Thyroid gland (tissue), 4 donors: ENCODE measurements around the gene PNKD. TPM values are rescaled to one million over a fixed set of nuclear protein-coding genes. Genes with fewer than 3 reads are reported as not detected.
A peak's percentile ranks its signal among the peaks of the same experiment; 100 is the strongest.

Experiments
- DNase-seq, 2 donors: peaks; one replicate each; pipeline ENCODE4 v3.0.0-alpha.2; 2019
- H3K27ac ChIP-seq, 3 donors: fragments of 200-600 bp; sonication (generic); 1 replicate in 2 of 3; 2 replicates in 1 of 3; pipeline ENCODE4 v1.5.1; 2016 to 2019; ENCODE audit warnings: mild to moderate bottlenecking in 1 of 3, moderate library complexity in 1 of 3
- H3K27me3 ChIP-seq: fragments of 200-600 bp; sonication (generic); one replicate; pipeline ENCODE4 v1.5.1; 2019
- H3K36me3 ChIP-seq, 2 donors: fragments of 200-600 bp; sonication (generic); one replicate each; pipeline ENCODE4 v1.5.1; 2016 to 2019
- H3K4me1 ChIP-seq, 2 donors: fragments of 200-600 bp; sonication (generic); one replicate each; pipeline ENCODE4 v1.5.1; 2017 to 2019
- H3K4me3 ChIP-seq, 3 donors: fragments of 200-600 bp; sonication (generic); replicated peaks in 1 of 3; 1 replicate in 2 of 3; 2 replicates in 1 of 3; pipeline ENCODE4 v1.5.1; 2016; ENCODE audit warnings: mild to moderate bottlenecking in 1 of 3
- H3K9me3 ChIP-seq: fragments of 200-600 bp; sonication (generic); one replicate; pipeline ENCODE4 v1.5.1; 2017
- CTCF ChIP-seq, 6 experiments: fragments of 200-600 bp in 3 of 6; fragments of 450-650 bp in 3 of 6; sonication (generic) in 3 of 6; IDR thresholded peaks; one replicate each; pipeline ENCODE4 v1.5.1; 2016 to 2019; ENCODE audit warnings: antibody characterized with exemption in 6 of 6, mild to moderate bottlenecking in 2 of 6, inconsistent platforms in 1 of 6, moderate library complexity in 1 of 6
- POLR2A ChIP-seq, 2 donors: fragments of 450-650 bp; IDR thresholded peaks; one replicate each; pipeline ENCODE4 v1.6.1; 2017; ENCODE audit warnings: antibody characterized with exemption in 2 of 2, mild to moderate bottlenecking in 2 of 2, moderate library complexity in 1 of 2
- WGBS, 2 donors: methylation state at CpG; one replicate each; pipeline ENCODE4 v1.1.5; 2017; 5-methylcytosine and 5-hydroxymethylcytosine counted together
- intact Hi-C: fragments of 100-400 bp; cut with DNase I; formaldehyde crosslinking; loops from one replicate; pipeline ENCODE4 v1.15.1; 2023
- total RNA-seq, 4 donors: library from RNA; depleted of rRNA; stranded (reverse); fragments of >200 nt; gene quantifications; one replicate each; pipeline ENCODE4 v1.2.3, GENCODE V29; 2016

The PNKD gene
- total RNA-seq, 4 donors from 2014 or later = 57.0 to 110 (median 81.8) TPM

- intact Hi-C loops = loop anchor here (5.0 kb wide), 2 partner anchors 90 to 115 kb away; no protein-coding TSS in a partner anchor
- peaks cover 9 to 20% of the 10 kb centered on the region in 2 donors for H3K4me1 ChIP-seq
- H3K36me3 ChIP-seq = no peaks in the 10 kb centered on the region
- 91 to 94% methylated on average over 5 of the region's 5 CpGs for WGBS, 2 donors
- no peaks in the 10 kb centered on the region for H3K9me3 ChIP-seq
- H3K27ac ChIP-seq = no peak overlapping the region
- H3K27me3 ChIP-seq = no peaks in the 10 kb centered on the region
- no peak overlapping the region for H3K4me3 ChIP-seq
- TF ChIP-seq POLR2A (IDR thresholded peaks at IDR 0.05) (no peak), CTCF (IDR thresholded peaks at IDR 0.05) (no peak)
- DNase-seq = no peak
Measured at GRCh38 chr2:218392459-218392858, 122.1 kb downstream of the PNKD start.

GRCh38 chr2:218392891-218393462, 122.7 kb downstream of the PNKD start:
- DNase-seq = no peak
- WGBS, 2 donors = 79 to 87% methylated on average over 15 to 16 of the region's 16 CpGs
- Histone ChIP-seq H3K4me1 (peaks cover 13 to 20% of the 10 kb centered on the region in 2 donors), H3K27ac (no peak overlapping the region), H3K9me3 (no peaks in the 10 kb centered on the region), H3K4me3 (no peak overlapping the region), H3K36me3 (no peaks in the 10 kb centered on the region), H3K27me3 (no peaks in the 10 kb centered on the region)
- intact Hi-C loops = loop anchor here (5.0 kb wide), 2 partner anchors 91 to 116 kb away; no protein-coding TSS in a partner anchor
- TF ChIP-seq CTCF (IDR thresholded peaks at IDR 0.05) (no peak), POLR2A (IDR thresholded peaks at IDR 0.05) (no peak)

- Histone ChIP-seq H3K4me3 (no peak overlapping the region), H3K27me3 (no peaks in the 10 kb centered on the region), H3K36me3 (no peaks in the 10 kb centered on the region), H3K27ac (no peak overlapping the region), H3K4me1 (peaks cover 19 to 22% of the 10 kb centered on the region in 2 donors), H3K9me3 (no peaks in the 10 kb centered on the region)
- 80 to 82% methylated on average over 7 to 8 of the region's 8 CpGs for WGBS, 2 donors
- intact Hi-C loops = loop anchor here (5.0 kb wide), 2 partner anchors 92 to 117 kb away; no protein-coding TSS in a partner anchor
- no peak for TF ChIP-seq CTCF (IDR thresholded peaks at IDR 0.05)
- no peak for DNase-seq
Measured at GRCh38 chr2:218393750-218394290, 123.5 kb downstream of the PNKD start.

- 91 to 94% methylated on average over 3 to 13 of the region's 13 CpGs for WGBS, 2 donors
- no peak for TF ChIP-seq CTCF (IDR thresholded peaks at IDR 0.05)
- TF ChIP-seq POLR2A (IDR thresholded peaks at IDR 0.05) = no peak
Measured at GRCh38 chr2:218394298-218395089, 124.2 kb downstream of the PNKD start.

More at GRCh38 chr2:218394298-218395089, 124.2 kb downstream of the PNKD start:
- Histone ChIP-seq H3K27me3 (no peaks in the 10 kb centered on the region), H3K4me3 (no peak overlapping the region), H3K4me1 (peaks cover 22 to 23% of the 10 kb centered on the region in 2 donors), H3K27ac (peak overlapping the region in 1 of 3 donors; percentile 99), H3K9me3 (no peaks in the 10 kb centered on the region), H3K36me3 (no peaks in the 10 kb centered on the region)
- intact Hi-C loops = loop anchor here (5.0 kb wide), 2 partner anchors 92 to 117 kb away; no protein-coding TSS in a partner anchor
- DNase-seq = no peak
